AG04449 (cell line): Measurements from ENCODE around the gene CXCR4.

ENCODE experiments used
- CTCF ChIA-PET: fragments of 350-600 bp; formaldehyde crosslinking; extraction: SDS; loops from one replicate; lab custom pipeline; 2021; ENCODE audit warnings: antibody characterized with exemption; lab: Yijun Ruan, JAX
- POLR2A ChIA-PET: fragments of 400-600, 350-600 bp; formaldehyde crosslinking; extraction: SDS; loops from one replicate; lab custom pipeline; 2020; ENCODE audit warnings: antibody characterized with exemption, inconsistent platforms; lab: Yijun Ruan, JAX
- DNase-seq: peaks from one replicate; pipeline ENCODE4 v3.0.0-alpha.2; 2010; ENCODE audit warnings: low read depth, low spot score
- H3K4me3 ChIP-seq: 2 replicates; pipeline ENCODE4 v1.5.1; 2011; ENCODE audit warnings: low read depth, mild to moderate bottlenecking, control low read depth, low read length
- TF ChIP-seq, protein P1 (sequence below): IDR thresholded peaks from one replicate; pipeline ENCODE4 v1.5.1; 2011; ENCODE audit warnings: mild to moderate bottlenecking, moderate library complexity, low read length, control low read depth, inconsistent platforms; ENCODE audit not compliant: insufficient read depth; ENCODE audit errors: missing control alignments

CXCR4 gene

GRCh38 chr2:136067897-136068580, 49.9 kb downstream of the CXCR4 start:
- H3K4me3 ChIP-seq = no peak overlapping the region
- TF ChIP-seq, protein P1, sequence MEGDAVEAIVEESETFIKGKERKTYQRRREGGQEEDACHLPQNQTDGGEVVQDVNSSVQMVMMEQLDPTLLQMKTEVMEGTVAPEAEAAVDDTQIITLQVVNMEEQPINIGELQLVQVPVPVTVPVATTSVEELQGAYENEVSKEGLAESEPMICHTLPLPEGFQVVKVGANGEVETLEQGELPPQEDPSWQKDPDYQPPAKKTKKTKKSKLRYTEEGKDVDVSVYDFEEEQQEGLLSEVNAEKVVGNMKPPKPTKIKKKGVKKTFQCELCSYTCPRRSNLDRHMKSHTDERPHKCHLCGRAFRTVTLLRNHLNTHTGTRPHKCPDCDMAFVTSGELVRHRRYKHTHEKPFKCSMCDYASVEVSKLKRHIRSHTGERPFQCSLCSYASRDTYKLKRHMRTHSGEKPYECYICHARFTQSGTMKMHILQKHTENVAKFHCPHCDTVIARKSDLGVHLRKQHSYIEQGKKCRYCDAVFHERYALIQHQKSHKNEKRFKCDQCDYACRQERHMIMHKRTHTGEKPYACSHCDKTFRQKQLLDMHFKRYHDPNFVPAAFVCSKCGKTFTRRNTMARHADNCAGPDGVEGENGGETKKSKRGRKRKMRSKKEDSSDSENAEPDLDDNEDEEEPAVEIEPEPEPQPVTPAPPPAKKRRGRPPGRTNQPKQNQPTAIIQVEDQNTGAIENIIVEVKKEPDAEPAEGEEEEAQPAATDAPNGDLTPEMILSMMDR = no peak
- ChIA-PET POLR2A (no interaction called here), CTCF (interaction anchor here (0.6 kb wide), 1 partner anchor 69 kb away, joined by 4 read pairs; no protein-coding TSS in a partner anchor)
- no peak for DNase-seq

DNA sequence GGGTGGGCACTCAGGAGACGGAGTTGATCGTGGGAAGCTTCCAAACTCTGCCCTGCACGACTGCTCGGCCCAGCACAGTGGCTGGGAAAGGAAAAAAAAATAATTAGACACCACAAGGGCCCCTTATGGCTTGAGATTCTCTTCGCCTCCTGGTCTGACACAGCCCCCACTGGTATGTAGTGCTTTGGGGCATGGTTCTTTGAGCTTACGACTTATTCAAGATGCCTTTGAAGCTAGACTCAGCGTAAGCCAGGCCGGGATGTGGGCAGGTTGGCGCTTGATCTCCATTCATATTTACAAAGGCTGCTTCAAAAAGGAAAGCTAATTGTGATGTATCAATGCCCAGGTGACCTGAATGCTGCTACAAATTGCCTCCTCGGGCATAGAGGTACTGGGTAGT, 50.5 kb downstream of the CXCR4 start:
- ChIA-PET CTCF (interaction anchor here (0.6 kb wide), 1 partner anchor 68 kb away, joined by 4 read pairs; no protein-coding TSS in a partner anchor), POLR2A (no interaction called here)
- DNase-seq = no peak

GRCh38 chr2:136065907-136066306, 52.0 kb downstream of the CXCR4 start:
- TF ChIP-seq, protein P1 = no peak
- ChIA-PET POLR2A (no interaction called here), CTCF (no interaction called here)
- no peak overlapping the region for H3K4me3 ChIP-seq
- DNase-seq = no peak

More for the DNA sequence above, 50.5 kb downstream of the CXCR4 start:
- no peak overlapping the region for H3K4me3 ChIP-seq
- TF ChIP-seq, protein P1 = no peak

DNA sequence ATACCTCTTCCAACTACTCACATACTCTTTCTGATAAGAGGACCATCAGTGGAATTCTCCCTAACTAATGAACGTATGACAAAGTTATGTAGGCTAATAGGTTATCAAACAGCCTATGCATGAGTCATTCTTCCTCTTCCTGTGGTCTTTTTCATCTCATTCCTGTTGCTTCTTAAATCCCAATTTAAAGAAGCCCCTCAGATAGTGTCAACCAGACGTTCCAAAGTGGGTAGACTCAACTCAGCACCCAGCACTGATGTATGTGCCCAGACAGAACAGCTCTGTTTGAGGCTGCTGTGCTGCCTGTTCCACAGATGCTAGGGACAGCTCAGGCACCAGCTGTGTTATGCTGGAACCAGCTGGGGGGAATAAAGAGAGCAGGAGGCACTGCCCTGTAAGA, 52.6 kb downstream of the CXCR4 start:
- ChIA-PET CTCF (no interaction called here), POLR2A (no interaction called here)
- TF ChIP-seq, protein P1 = no peak
- DNase-seq = no peak
- H3K4me3 ChIP-seq = no peak overlapping the region
